Keratinocyte (primary cell): Measurements from ENCODE around the gene CAV2. TPM values are rescaled to one million over a fixed set of nuclear protein-coding genes. Genes with fewer than 3 reads are reported as not detected.

Source experiments
- DNase-seq: peaks from one replicate; pipeline ENCODE4 v3.0.0-alpha.2; 2011; ENCODE audit warnings: low read depth, missing footprints, low spot score
- FAIRE-seq: peaks from 2 replicates; lab custom pipeline; 2011; peaks lifted over from hg19 to GRCh38; lab: Jason Lieb, UNC
- H2AFZ ChIP-seq: 2 replicates; pipeline ENCODE4 v1.6.0; 2012; ENCODE audit warnings: low read length, control low read depth, inconsistent platforms; ENCODE audit not compliant: control insufficient read depth
- H3K27ac ChIP-seq: 2 replicates; pipeline ENCODE4 v1.5.1; 2011; ENCODE audit warnings: low read length; ENCODE audit not compliant: control insufficient read depth, insufficient read depth
- H3K27me3 ChIP-seq: 3 replicates; pipeline ENCODE4 v1.6.0; 2011; ENCODE audit warnings: low read length; ENCODE audit not compliant: control insufficient read depth, insufficient read depth; ENCODE audit errors: extremely low read depth
- H3K36me3 ChIP-seq, 2 experiments: 2 replicates in 1 of 2; 3 replicates in 1 of 2; pipeline ENCODE4 v1.5.1; 2011; ENCODE audit warnings: low read length in 2 of 2, mild to moderate bottlenecking in 1 of 2; ENCODE audit not compliant: control insufficient read depth in 2 of 2, insufficient read depth in 2 of 2; ENCODE audit errors: extremely low read depth in 1 of 2
- H3K4me1 ChIP-seq: 3 replicates; pipeline ENCODE4 v1.5.1; 2011; ENCODE audit warnings: low read length; ENCODE audit not compliant: control insufficient read depth, insufficient read depth; ENCODE audit errors: extremely low read depth
- H3K4me2 ChIP-seq: 3 replicates; pipeline ENCODE4 v1.6.0; 2011; ENCODE audit warnings: low read depth, low read length; ENCODE audit not compliant: control insufficient read depth, insufficient read depth; ENCODE audit errors: extremely low read depth
- H3K4me3 ChIP-seq, 3 experiments: fragments of 200-600 bp in 1 of 3; sonication (generic) in 1 of 3; 2 replicates in 2 of 3; 3 replicates in 1 of 3; pipeline ENCODE4 v1.5.1; 2011 to 2016; ENCODE audit warnings: low read length in 3 of 3, mild to moderate bottlenecking in 3 of 3, control low read depth in 2 of 3, inconsistent platforms in 1 of 3, low read depth in 1 of 3, mixed read lengths in 1 of 3, mixed run types in 1 of 3, moderate library complexity in 1 of 3; ENCODE audit not compliant: control insufficient read depth in 2 of 3, insufficient read depth in 2 of 3; ENCODE audit errors: extremely low read depth in 1 of 3
- H3K79me2 ChIP-seq: 2 replicates; pipeline ENCODE4 v1.6.0; 2012; ENCODE audit warnings: low read length; ENCODE audit not compliant: control insufficient read depth, insufficient read depth
- H3K9ac ChIP-seq: 3 replicates; pipeline ENCODE4 v1.6.0; 2011; ENCODE audit warnings: low read length; ENCODE audit not compliant: control insufficient read depth, insufficient read depth; ENCODE audit errors: extremely low read depth
- H3K9me1 ChIP-seq: 3 replicates; pipeline ENCODE4 v1.6.0; 2011; ENCODE audit warnings: low read length; ENCODE audit not compliant: control insufficient read depth, insufficient read depth; ENCODE audit errors: extremely low read depth
- H3K9me3 ChIP-seq: 2 replicates; pipeline ENCODE4 v1.5.1; 2012; ENCODE audit warnings: low read depth, low read length; ENCODE audit not compliant: control insufficient read depth
- H4K20me1 ChIP-seq: 3 replicates; pipeline ENCODE4 v1.6.0; 2011; ENCODE audit warnings: low read length; ENCODE audit not compliant: control insufficient read depth, insufficient read depth; ENCODE audit errors: extremely low read depth
- EZH2 ChIP-seq: IDR thresholded peaks from one replicate; pipeline ENCODE4 v1.6.1; 2012; ENCODE audit warnings: inconsistent platforms, mild to moderate bottlenecking, low read length, moderate library complexity
- dilution Hi-C: fragments of 300-500 bp; cut with MboI; formaldehyde crosslinking; loops from one replicate; pipeline ENCODE4 v1.7.0; 2020; ENCODE audit warnings: low sequenced_read_pairs; ENCODE audit not compliant: extremely low pct_ligation_motif_present
- polyA plus RNA-seq, 5 experiments: library from polyadenylated mRNA; depleted of rRNA in 3 of 5; stranded (reverse) in 3 of 5; stranded (forward) in 1 of 5; unstranded in 1 of 5; fragments of >200 nt; gene quantifications; 1 replicate in 1 of 5; 2 replicates in 3 of 5; 3 replicates in 1 of 5; pipeline versions ENCODE4 v1.2.1 to v1.2.3, GENCODE V29; 2011 to 2012; ENCODE audit warnings: missing spikeins in 2 of 5, low read depth in 1 of 5, low replicate concordance in 1 of 5
- TF ChIP-seq, protein P1 (sequence below), 3 experiments: IDR thresholded peaks in 1 of 3; conservative IDR thresholded peaks in 1 of 3; optimal IDR thresholded peaks in 1 of 3; 2 replicates in 2 of 3; 3 replicates in 1 of 3; pipeline versions ENCODE3 to v1.5.1; 2011; ENCODE audit warnings: low read length in 3 of 3, mild to moderate bottlenecking in 3 of 3, moderate library complexity in 2 of 3, control low read depth in 1 of 3, inconsistent platforms in 1 of 3; ENCODE audit not compliant: insufficient read depth in 2 of 3; ENCODE audit errors: extremely low read depth in 1 of 3

The CAV2 gene
- polyA plus RNA-seq, 1 donor (not counting 4 experiments of a cell fraction or from before 2014, with no cell fraction given) = 631 TPM

DNA sequence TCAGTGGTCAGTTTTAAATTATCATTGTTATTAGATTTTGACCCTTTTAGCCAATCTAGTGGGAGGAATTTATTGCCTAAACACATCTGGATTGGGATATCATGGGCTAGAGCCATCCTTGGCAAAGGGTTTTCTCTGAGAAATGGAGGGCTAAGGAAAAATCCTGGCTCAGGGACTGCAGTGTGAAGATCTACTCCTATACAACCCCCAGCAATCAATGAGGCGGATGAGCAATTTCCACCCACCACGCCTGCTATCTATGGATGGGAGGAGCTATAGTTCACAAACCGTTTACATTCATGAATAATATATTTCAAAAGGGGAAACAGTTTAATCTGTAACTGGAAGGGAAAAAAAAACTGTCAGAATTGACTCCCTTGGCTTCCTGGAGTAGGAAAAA, 28.0 kb downstream of the CAV2 start:
- peak overlapping the region; percentile 99 for H3K4me2 ChIP-seq
- no peaks in the 10 kb centered on the region for H3K9me3 ChIP-seq
- H3K36me3 ChIP-seq = peaks cover 24 to 36% of the 10 kb centered on the region in 2 experiments
- FAIRE-seq = no peak
- H3K9me1 ChIP-seq = no peaks in the 10 kb centered on the region
- DNase-seq = no peak
- H4K20me1 ChIP-seq = peaks cover 8% of the 10 kb centered on the region
- dilution Hi-C loops = no loop called here
- peak overlapping the region; percentile 98 for H3K27ac ChIP-seq
- H2AFZ ChIP-seq = no peak overlapping the region
- peaks cover 79% of the 10 kb centered on the region for H3K79me2 ChIP-seq
- H3K9ac ChIP-seq = peak overlapping the region; percentile 100
- TF ChIP-seq, protein P1, sequence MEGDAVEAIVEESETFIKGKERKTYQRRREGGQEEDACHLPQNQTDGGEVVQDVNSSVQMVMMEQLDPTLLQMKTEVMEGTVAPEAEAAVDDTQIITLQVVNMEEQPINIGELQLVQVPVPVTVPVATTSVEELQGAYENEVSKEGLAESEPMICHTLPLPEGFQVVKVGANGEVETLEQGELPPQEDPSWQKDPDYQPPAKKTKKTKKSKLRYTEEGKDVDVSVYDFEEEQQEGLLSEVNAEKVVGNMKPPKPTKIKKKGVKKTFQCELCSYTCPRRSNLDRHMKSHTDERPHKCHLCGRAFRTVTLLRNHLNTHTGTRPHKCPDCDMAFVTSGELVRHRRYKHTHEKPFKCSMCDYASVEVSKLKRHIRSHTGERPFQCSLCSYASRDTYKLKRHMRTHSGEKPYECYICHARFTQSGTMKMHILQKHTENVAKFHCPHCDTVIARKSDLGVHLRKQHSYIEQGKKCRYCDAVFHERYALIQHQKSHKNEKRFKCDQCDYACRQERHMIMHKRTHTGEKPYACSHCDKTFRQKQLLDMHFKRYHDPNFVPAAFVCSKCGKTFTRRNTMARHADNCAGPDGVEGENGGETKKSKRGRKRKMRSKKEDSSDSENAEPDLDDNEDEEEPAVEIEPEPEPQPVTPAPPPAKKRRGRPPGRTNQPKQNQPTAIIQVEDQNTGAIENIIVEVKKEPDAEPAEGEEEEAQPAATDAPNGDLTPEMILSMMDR (optimal IDR thresholded peaks at IDR 0.05 in 1 of 3, IDR thresholded peaks at IDR 0.05 in 1 of 3, conservative IDR thresholded peaks at IDR 0.05 in 1 of 3; ENCODE audit: extremely low read depth in 1 of 3, insufficient read depth in 2 of 3, low read length in 3 of 3) = no peak
- no peak for TF ChIP-seq EZH2
- H3K4me1 ChIP-seq = peaks cover 56% of the 10 kb centered on the region
- no peaks in the 10 kb centered on the region for H3K27me3 ChIP-seq
- peak overlapping the region; percentile 73 to 98 (median 96) for H3K4me3 ChIP-seq

DNA sequence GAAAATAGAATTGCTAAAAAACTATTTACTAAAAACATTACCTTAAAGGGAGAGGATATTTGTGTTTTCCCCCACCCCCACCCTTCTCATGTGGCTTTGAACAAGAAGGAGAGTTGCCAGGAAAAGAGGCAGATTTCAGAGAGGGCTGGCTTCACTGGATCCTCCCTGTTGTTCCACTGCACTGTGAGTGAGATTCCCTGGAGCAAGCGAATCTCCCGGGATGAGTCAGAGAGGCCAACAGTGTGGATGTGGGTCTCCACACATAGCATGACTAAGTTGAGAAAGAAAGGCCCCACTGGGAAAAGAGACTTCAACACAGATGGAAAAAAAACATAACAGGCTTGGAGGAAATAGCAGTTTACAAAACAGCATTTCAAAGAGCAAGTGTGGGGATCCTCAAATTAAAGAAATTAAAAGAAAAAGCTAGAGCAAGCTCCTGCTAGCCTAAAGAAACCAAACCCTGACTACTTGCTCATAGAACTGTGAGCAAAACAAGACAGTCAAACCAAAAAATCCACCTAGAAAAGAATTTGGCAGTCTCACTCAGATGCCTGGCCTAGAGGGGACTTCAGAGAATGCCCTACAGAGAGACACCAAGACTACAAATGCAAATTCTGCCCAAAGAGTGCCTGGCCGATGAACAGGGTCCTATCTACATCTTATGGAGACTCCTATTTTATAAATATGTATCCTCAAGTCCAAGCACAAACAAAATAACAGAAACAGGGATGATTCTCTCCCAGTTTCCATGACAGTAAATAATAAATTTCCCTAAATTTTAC, 28.7 kb downstream of the CAV2 start:
- Histone ChIP-seq H3K36me3 (peaks cover 24 to 41% of the 10 kb centered on the region in 2 experiments), H3K9ac (peak overlapping the region; percentile 100), H3K9me3 (no peaks in the 10 kb centered on the region), H4K20me1 (peaks cover 13% of the 10 kb centered on the region), H3K27me3 (no peaks in the 10 kb centered on the region), H3K4me3 (peak overlapping the region; percentile 73 to 98 (median 96)), H3K4me1 (peaks cover 52% of the 10 kb centered on the region), H3K9me1 (no peaks in the 10 kb centered on the region), H3K79me2 (peaks cover 85% of the 10 kb centered on the region), H2AFZ (no peak overlapping the region), H3K27ac (peak overlapping the region; percentile 98), H3K4me2 (peak overlapping the region; percentile 99)
- DNase-seq (no peak), FAIRE-seq (peak; percentile 91)
- TF ChIP-seq, protein P1 (optimal IDR thresholded peaks at IDR 0.05 in 1 of 3, IDR thresholded peaks at IDR 0.05 in 1 of 3, conservative IDR thresholded peaks at IDR 0.05 in 1 of 3; ENCODE audit: extremely low read depth in 1 of 3, insufficient read depth in 2 of 3, low read length in 3 of 3) = no peak
- TF ChIP-seq EZH2 = no peak
- dilution Hi-C loops = no loop called here
